Caco-2 (cell line): Measurements from ENCODE around the gene PPP1R13B. TPM values are rescaled to one million over a fixed set of nuclear protein-coding genes. Genes with fewer than 3 reads are reported as not detected.

Source experiments
- BruUV-seq: library from RNA; stranded (reverse); fragments of 400-500 nt; replicated peaks from 2 replicates; lab custom pipeline; 2021; lab: Mats Ljungman, UMichigan
- CTCF ChIA-PET: fragments of 300-600 bp; sonication (Branson Sonifier 250); formaldehyde crosslinking; loops from one replicate; lab custom pipeline; 2022; ENCODE audit warnings: antibody characterized with exemption; lab: Charles Lee
- POLR2A ChIA-PET: fragments of 300-600 bp; sonication (Branson Sonifier 250); formaldehyde crosslinking; loops from one replicate; lab custom pipeline; 2022; ENCODE audit warnings: antibody characterized with exemption; lab: Charles Lee
- DNase-seq, 2 experiments: peaks; one replicate each; pipeline versions ENCODE4 v3.0.0 to v3.0.0-alpha.2; 2020 to 2022
- H3K27me3 ChIP-seq: replicated peaks from 2 replicates; pipeline ENCODE4 v1.6.0; 2011; ENCODE audit warnings: low read length; ENCODE audit not compliant: control insufficient read depth, insufficient read depth
- H3K36me3 ChIP-seq: 2 replicates; pipeline ENCODE4 v1.5.1; 2011; ENCODE audit warnings: low read length; ENCODE audit not compliant: control insufficient read depth, insufficient read depth
- H3K4me1 ChIP-seq: fragments of 250-450 bp; sonication (Bioruptor Pico); 2 replicates; pipeline ENCODE4 v1.5.1; 2020; ENCODE audit warnings: mild to moderate bottlenecking
- H3K4me3 ChIP-seq: 2 replicates; pipeline ENCODE4 v1.5.1; 2011; ENCODE audit warnings: low read depth, mild to moderate bottlenecking, control low read depth, low read length
- H3K9me3 ChIP-seq: fragments of 250-450 bp; sonication (Bioruptor Pico); 2 replicates; pipeline ENCODE4 v1.5.1; 2020; ENCODE audit warnings: mild to moderate bottlenecking, moderate library complexity
- H3K27ac Mint-ChIP-seq: one replicate; pipeline ENCODE4 v1.8.0; 2022; ENCODE audit warnings: mixed read lengths; ENCODE audit not compliant: unreplicated experiment
- H3K27me3 Mint-ChIP-seq: one replicate; pipeline ENCODE4 v1.8.0; 2022; ENCODE audit warnings: mixed read lengths; ENCODE audit not compliant: insufficient read depth, unreplicated experiment
- H3K36me3 Mint-ChIP-seq: one replicate; pipeline ENCODE4 v1.8.0; 2022; ENCODE audit warnings: mild to moderate bottlenecking, mixed read lengths; ENCODE audit not compliant: insufficient read depth, unreplicated experiment
- H3K4me1 Mint-ChIP-seq: one replicate; pipeline ENCODE4 v1.8.0; 2022; ENCODE audit warnings: low read depth, mixed read lengths; ENCODE audit not compliant: unreplicated experiment
- H3K4me3 Mint-ChIP-seq: one replicate; pipeline ENCODE4 v1.8.0; 2022; ENCODE audit warnings: mild to moderate bottlenecking, moderate library complexity, mixed read lengths; ENCODE audit not compliant: unreplicated experiment
- H3K9me3 Mint-ChIP-seq: one replicate; pipeline ENCODE4 v1.8.0; 2022; ENCODE audit warnings: mixed read lengths; ENCODE audit not compliant: unreplicated experiment
- CTCF ChIP-seq, 2 experiments: fragments of 200-600 bp in 1 of 2; IDR thresholded peaks; 1 replicate in 1 of 2; 2 replicates in 1 of 2; pipeline versions ENCODE4 v1.5.1 to v1.8.0; 2011 to 2022; ENCODE audit warnings: antibody characterized with exemption in 1 of 2, control low read depth in 1 of 2, inconsistent platforms in 1 of 2, low read depth in 1 of 2, low read length in 1 of 2, mild to moderate bottlenecking in 1 of 2, moderate library complexity in 1 of 2; ENCODE audit not compliant: insufficient read depth in 1 of 2, severe bottlenecking in 1 of 2, unreplicated experiment in 1 of 2
- intact Hi-C: fragments of 100-400 bp; cut with micrococcal nuclease; formaldehyde crosslinking; loops from one replicate; pipeline ENCODE4 v1.10.0; 2022; ENCODE audit not compliant: unreplicated experiment
- total RNA-seq: library from RNA; stranded (reverse); gene quantifications from 2 replicates; pipeline ENCODE4 v1.2.3, GENCODE V29; 2022

PPP1R13B gene
- total RNA-seq, 1 experiment from 2014 or later = 15.8 TPM

- intact Hi-C loops = no loop called here
- POLR2A ChIA-PET = no interaction called here
- no peak overlapping the region for H3K4me3 Mint-ChIP-seq
- no peaks in the 10 kb centered on the region for H3K9me3 ChIP-seq
- no peaks in the 10 kb centered on the region for H3K4me1 Mint-ChIP-seq
- H3K27me3 Mint-ChIP-seq = no peaks in the 10 kb centered on the region
- no peak overlapping the region for H3K27ac Mint-ChIP-seq
- no peaks in the 10 kb centered on the region for H3K9me3 Mint-ChIP-seq
- no peaks in the 10 kb centered on the region for H3K27me3 ChIP-seq
- H3K36me3 Mint-ChIP-seq = peaks cover 72% of the 10 kb centered on the region
- H3K4me1 ChIP-seq = no peaks in the 10 kb centered on the region
- no TSS peak for BruUV-seq
- H3K4me3 ChIP-seq = no peak overlapping the region
- TF ChIP-seq CTCF (IDR thresholded peaks at IDR 0.05; ENCODE audit: insufficient read depth in 1 of 2, low read depth in 1 of 2, low read length in 1 of 2, severe bottlenecking in 1 of 2, unreplicated experiment in 1 of 2) = no peak
- DNase-seq = no peak
- CTCF ChIA-PET = no interaction called here
- no peaks in the 10 kb centered on the region for H3K36me3 ChIP-seq
Observed at GRCh38 chr14:103686831-103687485, 160.4 kb downstream of the PPP1R13B start.

GRCh38 chr14:103685276-103686211, 161.8 kb downstream of the PPP1R13B start:
- peaks cover 74% of the 10 kb centered on the region for H3K36me3 Mint-ChIP-seq
- BruUV-seq = no TSS peak
- H3K27me3 Mint-ChIP-seq = no peaks in the 10 kb centered on the region
- no peaks in the 10 kb centered on the region for H3K9me3 Mint-ChIP-seq
- H3K4me1 Mint-ChIP-seq = no peaks in the 10 kb centered on the region
- no peak for TF ChIP-seq CTCF (IDR thresholded peaks at IDR 0.05; ENCODE audit: insufficient read depth in 1 of 2, low read depth in 1 of 2, low read length in 1 of 2, severe bottlenecking in 1 of 2, unreplicated experiment in 1 of 2)
- intact Hi-C loops = no loop called here
- Histone ChIP-seq H3K4me1 (no peaks in the 10 kb centered on the region), H3K36me3 (no peaks in the 10 kb centered on the region), H3K27me3 (no peaks in the 10 kb centered on the region), H3K9me3 (no peaks in the 10 kb centered on the region), H3K4me3 (no peak overlapping the region)
- H3K4me3 Mint-ChIP-seq = no peak overlapping the region
- DNase-seq = no peak
- ChIA-PET CTCF (no interaction called here), POLR2A (no interaction called here)
- no peak overlapping the region for H3K27ac Mint-ChIP-seq

- ChIA-PET POLR2A (no interaction called here), CTCF (no interaction called here)
- no peaks in the 10 kb centered on the region for H3K9me3 ChIP-seq
- H3K36me3 Mint-ChIP-seq = peaks cover 74% of the 10 kb centered on the region
- H3K36me3 ChIP-seq = no peaks in the 10 kb centered on the region; the same call in 1 of the 2 replicates
- H3K4me3 Mint-ChIP-seq = no peak overlapping the region
- no peak overlapping the region for H3K4me3 ChIP-seq
- no peak for TF ChIP-seq CTCF (IDR thresholded peaks at IDR 0.05; ENCODE audit: insufficient read depth in 1 of 2, low read depth in 1 of 2, low read length in 1 of 2, severe bottlenecking in 1 of 2, unreplicated experiment in 1 of 2)
- H3K9me3 Mint-ChIP-seq = no peaks in the 10 kb centered on the region
- BruUV-seq = no TSS peak
- no peak overlapping the region for H3K27ac Mint-ChIP-seq
- DNase-seq = no peak
- intact Hi-C loops = no loop called here
- no peaks in the 10 kb centered on the region for H3K27me3 ChIP-seq
- H3K27me3 Mint-ChIP-seq = no peaks in the 10 kb centered on the region
- no peaks in the 10 kb centered on the region for H3K4me1 Mint-ChIP-seq
- H3K4me1 ChIP-seq = no peaks in the 10 kb centered on the region
Observed at GRCh38 chr14:103684871-103685270, 162.5 kb downstream of the PPP1R13B start.
